GM12878 (cell line): Measurements from ENCODE around the gene IL36RN. TPM values are rescaled to one million over a fixed set of nuclear protein-coding genes. Genes with fewer than 3 reads are reported as not detected.

Experiments used
- ATAC-seq: fragments of 200-7000 bp; cut with Tn5 transposase; 3 replicates; pipeline ENCODE4 v1.9.1; 2020; ENCODE audit warnings: mild to moderate bottlenecking, moderate library complexity
- BruUV-seq: library from RNA; stranded (reverse); fragments of 400-500 nt; replicated peaks from 2 replicates; lab custom pipeline; 2021; lab: Mats Ljungman, UMichigan
- CTCF ChIA-PET: fragments of 300-600 bp; sonication (Branson Sonifier 250); formaldehyde crosslinking; extraction: SDS; loops from one replicate; lab custom pipeline; 2021; ENCODE audit warnings: inconsistent platforms; lab: Yijun Ruan, JAX
- POLR2A ChIA-PET: fragments of 350-600 bp; formaldehyde crosslinking; extraction: SDS; loops from one replicate; lab custom pipeline; 2021; ENCODE audit warnings: inconsistent platforms; lab: Charles Lee
- RAD21 ChIA-PET: fragments of 300-600 bp; sonication (Branson Sonifier 250); formaldehyde crosslinking; loops from one replicate; lab custom pipeline; 2023; ENCODE audit warnings: antibody characterized with exemption; ENCODE audit not compliant: unreplicated experiment; lab: Charles Lee
- SMC1A ChIA-PET: fragments of 300-600 bp; sonication (Branson Sonifier 250); formaldehyde crosslinking; loops from one replicate; lab custom pipeline; 2023; ENCODE audit not compliant: unreplicated experiment, uncharacterized antibody; lab: Charles Lee
- DNase-seq: peaks from one replicate; pipeline ENCODE4 v3.0.0-alpha.2; 2011; ENCODE audit warnings: low read depth, low spot score
- FAIRE-seq: peaks from 3 replicates; lab custom pipeline; 2011; peaks lifted over from hg19 to GRCh38; lab: Jason Lieb, UNC
- H2AFZ ChIP-seq: 2 replicates; pipeline ENCODE4 v1.6.0; 2011; ENCODE audit warnings: low read depth, low read length, control low read depth; ENCODE audit not compliant: control insufficient read depth
- H3K27ac ChIP-seq: 2 replicates; pipeline ENCODE4 v1.5.1; 2011; ENCODE audit warnings: control low read depth; ENCODE audit not compliant: control insufficient read depth, insufficient read depth
- H3K27me3 ChIP-seq, 2 experiments: replicated peaks in 1 of 2; 2 replicates each; pipeline versions ENCODE4 v1.6.0 to v1.6.1; 2011; ENCODE audit warnings: low read length in 1 of 2; ENCODE audit not compliant: control insufficient read depth in 2 of 2, insufficient read depth in 2 of 2
- H3K36me3 ChIP-seq, 2 experiments: 2 replicates each; pipeline ENCODE4 v1.5.1; 2011; ENCODE audit warnings: low read length in 1 of 2; ENCODE audit not compliant: control insufficient read depth in 2 of 2, insufficient read depth in 2 of 2
- H3K4me1 ChIP-seq: 2 replicates; pipeline ENCODE4 v1.6.1; 2011; ENCODE audit warnings: mild to moderate bottlenecking, low read length, moderate library complexity, mixed read lengths; ENCODE audit not compliant: control insufficient read depth, insufficient read depth
- H3K4me2 ChIP-seq: 2 replicates; pipeline ENCODE4 v1.6.0; 2011; ENCODE audit warnings: control low read depth; ENCODE audit not compliant: control insufficient read depth, insufficient read depth
- H3K4me3 ChIP-seq: fragments of 200-600 bp; sonication (generic); 2 replicates; pipeline ENCODE4 v1.5.1; 2016
- H3K79me2 ChIP-seq: 2 replicates; pipeline ENCODE4 v1.6.0; 2011; ENCODE audit warnings: low read length; ENCODE audit not compliant: control insufficient read depth, insufficient read depth
- H3K9ac ChIP-seq: 2 replicates; pipeline ENCODE4 v1.8.0; 2011; ENCODE audit warnings: low read length, control low read depth, mixed read lengths; ENCODE audit not compliant: control insufficient read depth, insufficient read depth
- H3K9me3 ChIP-seq: replicated peaks from 3 replicates; pipeline ENCODE4 v1.5.1; 2011; ENCODE audit warnings: mild to moderate bottlenecking, low read length; ENCODE audit not compliant: control insufficient read depth, insufficient read depth
- H4K20me1 ChIP-seq: 2 replicates; pipeline ENCODE4 v1.6.0; 2011; ENCODE audit not compliant: control insufficient read depth, insufficient read depth
- CBX3 ChIP-seq: fragments of 200-600 bp; sonication (generic); IDR thresholded peaks from 2 replicates; pipeline ENCODE4 v1.6.1; 2016; ENCODE audit warnings: low read depth, borderline replicate concordance
- CREM ChIP-seq: IDR thresholded peaks from 2 replicates; pipeline ENCODE4 v1.6.1; 2014; ENCODE audit warnings: antibody characterized with exemption, low read depth
- E2F4 ChIP-seq: IDR thresholded peaks from 2 replicates; pipeline ENCODE4 v1.6.1; 2012; ENCODE audit warnings: low read depth, low read length, improper control_type of control experiment
- E2F8 ChIP-seq: fragments of 450-650 bp; IDR thresholded peaks from 2 replicates; pipeline ENCODE4 v1.6.1; 2018; ENCODE audit warnings: mild to moderate bottlenecking, low read depth, moderate library complexity; ENCODE audit not compliant: partially characterized antibody
- ETV6 ChIP-seq, 2 experiments: fragments of 450-650 bp in 1 of 2; IDR thresholded peaks in 1 of 2; conservative IDR thresholded peaks in 1 of 2; 2 replicates each; pipeline ENCODE4 v1.6.1; 2014; ENCODE audit warnings: antibody characterized with exemption in 1 of 2, borderline replicate concordance in 1 of 2, low read depth in 1 of 2, mild to moderate bottlenecking in 1 of 2, moderate library complexity in 1 of 2
- HDAC2 ChIP-seq: fragments of 200-600 bp; sonication (generic); IDR thresholded peaks from 2 replicates; pipeline ENCODE4 v1.6.1; 2017
- IKZF2 ChIP-seq, 2 experiments: fragments of 450-650 bp; IDR thresholded peaks; 2 replicates each; pipeline ENCODE4 v1.6.1; 2017; ENCODE audit warnings: mild to moderate bottlenecking in 2 of 2, moderate library complexity in 2 of 2
- MYB ChIP-seq: fragments of 150-350 bp; IDR thresholded peaks from 2 replicates; pipeline ENCODE4 v1.6.1; 2014; ENCODE audit warnings: mild to moderate bottlenecking, low read depth, low read length, borderline replicate concordance
- NKRF ChIP-seq: fragments of 450-650 bp; conservative IDR thresholded peaks from 2 replicates; pipeline ENCODE4 v1.6.1; 2017; ENCODE audit warnings: mild to moderate bottlenecking, moderate library complexity
- PML ChIP-seq: IDR thresholded peaks from 2 replicates; pipeline ENCODE4 v1.6.1; 2012; ENCODE audit warnings: low read length, inconsistent platforms
- RUNX3 ChIP-seq: IDR thresholded peaks from 2 replicates; pipeline ENCODE4 v1.6.1; 2012; ENCODE audit warnings: low read length, inconsistent platforms
- SMAD1 ChIP-seq: fragments of 450-650 bp; IDR thresholded peaks from 2 replicates; pipeline ENCODE4 v1.6.1; 2018; ENCODE audit warnings: mild to moderate bottlenecking, low read depth; ENCODE audit not compliant: partially characterized antibody
- SMARCA5 ChIP-seq: fragments of 450-650 bp; IDR thresholded peaks from 2 replicates; pipeline ENCODE4 v1.6.1; 2017; ENCODE audit warnings: mild to moderate bottlenecking
- TCF12 ChIP-seq: IDR thresholded peaks from 2 replicates; pipeline ENCODE4 v1.6.1; 2011; ENCODE audit warnings: low read depth, mild to moderate bottlenecking, low read length
- ZBTB33 ChIP-seq: fragments of 450-650 bp; IDR thresholded peaks from 2 replicates; pipeline ENCODE4 v1.6.1; 2017; ENCODE audit warnings: mild to moderate bottlenecking
- WGBS: methylation state at CpG from one replicate; pipeline ENCODE4 v1.1.6; 2016; ENCODE audit warnings: low lambda C conversion rate; ENCODE audit not compliant: insufficient replicate concordance, insufficient coverage; ENCODE audit errors: missing lambda C conversion rate; 5-methylcytosine and 5-hydroxymethylcytosine counted together
- in situ Hi-C: fragments of 300-500 bp; cut with MboI; formaldehyde crosslinking; loops from 9 replicates; pipeline ENCODE4 v1.14.3; 2018; ENCODE audit warnings: mixed read lengths
- intact Hi-C: fragments of 100-400 bp; cut with micrococcal nuclease; formaldehyde crosslinking; loops from one replicate; pipeline ENCODE4 v1.14.2; 2022; ENCODE audit not compliant: unreplicated experiment
- polyA plus RNA-seq, 11 experiments: library from polyadenylated mRNA; depleted of rRNA in 4 of 11; unstranded in 6 of 11; stranded (reverse) in 5 of 11; fragments of >200 nt; fragmentation: Nextera tagmentation in 4 of 11; fragmentation: Illumina TruSeq in 1 of 11; extraction: Ambion mirVana in 4 of 11; extraction: Trizol in 1 of 11; gene quantifications; 1 replicate in 1 of 11; 2 replicates in 10 of 11; pipeline versions ENCODE4 v1.2.1 to v1.2.3, GENCODE V29; 2011 to 2016; ENCODE audit warnings: inconsistent platforms in 2 of 11, missing spikeins in 2 of 11, low read depth in 1 of 11
- total RNA-seq, 4 experiments: library from RNA; depleted of rRNA in 3 of 4; stranded (reverse); fragments of >200 nt in 3 of 4; fragmentation: Illumina TruSeq in 1 of 4; extraction: Trizol in 1 of 4; gene quantifications; 2 replicates each; pipeline versions ENCODE4 v1.2.1 to v1.2.3, GENCODE V29; 2013 to 2021

Gene IL36RN
- total and polyA plus RNA-seq, 10 of the 15 experiments (the other 5 are each of a cell fraction or from before 2014, with no cell fraction given): not detected

GRCh38 chr2:113113807-113114206 lies 54.8 kb downstream of the IL36RN start:
- RAD21 ChIA-PET: interaction anchor here (0.6 kb wide), 1 partner anchor 228 kb away, joined by 3 read pairs; no protein-coding TSS in a partner anchor
- Histone ChIP-seq H3K27ac (no peak overlapping the region), H3K36me3 (no peaks in the 10 kb centered on the region), H3K9ac (no peak overlapping the region), H3K4me2 (no peak overlapping the region), H3K4me3 (no peak overlapping the region), H3K9me3 (no peaks in the 10 kb centered on the region), H3K4me1 (peaks cover 13% of the 10 kb centered on the region), H4K20me1 (no peaks in the 10 kb centered on the region), H3K79me2 (no peaks in the 10 kb centered on the region), H3K27me3 (no peaks in the 10 kb centered on the region), H2AFZ (peak overlapping the region; percentile 15; the same call in 1 of the 2 replicates)
- 68% methylated on average over 3 of the region's 3 CpGs for WGBS
- DNase-seq: no peak
- FAIRE-seq: no peak
- no peak for ATAC-seq
- SMC1A ChIA-PET: interaction anchor here (0.9 to 2.9 kb wide), 3 partner anchors 12 to 31 kb away, joined by 3 to 14 read pairs (median 3); no protein-coding TSS in a partner anchor
- in situ Hi-C loops (no loop called here), intact Hi-C loops (no loop called here)
- no TSS peak for BruUV-seq
- POLR2A ChIA-PET: no interaction called here
- CTCF ChIA-PET: interaction anchor here (1.0 to 4.2 kb wide), 6 partner anchors 16 to 223 kb away, joined by 3 to 30 read pairs (median 4); no protein-coding TSS in a partner anchor
- TF ChIP-seq SMAD1 (no peak), RUNX3 (no peak), PML (no peak), SMARCA5 (no peak), ETV6 (conservative IDR thresholded peaks at IDR 0.05 in 1 of 2, IDR thresholded peaks at IDR 0.05 in 1 of 2; ENCODE audit: borderline replicate concordance in 1 of 2, low read depth in 1 of 2) (no peak), TCF12 (no peak), NKRF (no peak), MYB (no peak), CBX3 (no peak), CREM (no peak), E2F4 (no peak), E2F8 (no peak), IKZF2 (IDR thresholded peaks at IDR 0.05) (no peak), ZBTB33 (no peak), HDAC2 (no peak)
